HEK293 (cell line): ENCODE measurements around the gene EXOSC2.

ENCODE experiments used
- CTCF ChIA-PET: fragments of 350-600 bp; formaldehyde crosslinking; extraction: SDS; loops from one replicate; lab custom pipeline; 2021; ENCODE audit warnings: antibody characterized with exemption; lab: Yijun Ruan, JAX
- POLR2A ChIA-PET: fragments of 300-600 bp; formaldehyde crosslinking; extraction: SDS; loops from one replicate; lab custom pipeline; 2020; ENCODE audit warnings: antibody characterized with exemption, inconsistent platforms; lab: Yijun Ruan, JAX
- H3K27ac ChIP-seq: fragments of 200-500 bp; sonication (Bioruptor generic); 2 replicates; pipeline ENCODE4 v1.5.1; 2014; ENCODE audit warnings: low read depth, low read length, control low read depth, inconsistent platforms; ENCODE audit errors: extremely low read depth
- H3K36me3 ChIP-seq, 2 experiments: fragments of 200-500 bp in 1 of 2; sonication (Bioruptor generic) in 1 of 2; 1 replicate in 1 of 2; 2 replicates in 1 of 2; pipeline ENCODE4 v1.5.1; 2014 to 2017; ENCODE audit warnings: inconsistent platforms in 2 of 2, low read length in 2 of 2; ENCODE audit not compliant: control insufficient read depth in 2 of 2, insufficient read depth in 1 of 2
- H3K4me1 ChIP-seq: fragments of 200-500 bp; sonication (Bioruptor generic); 2 replicates; pipeline ENCODE4 v1.5.1; 2014; ENCODE audit warnings: mild to moderate bottlenecking, low read length, inconsistent platforms; ENCODE audit not compliant: control insufficient read depth, insufficient read depth
- H3K4me3 ChIP-seq: 2 replicates; pipeline ENCODE4 v1.5.1; 2011; ENCODE audit warnings: low read depth, mild to moderate bottlenecking, control low read depth, low read length, moderate library complexity
- H3K9me3 ChIP-seq: fragments of 200-500 bp; sonication (Bioruptor generic); 2 replicates; pipeline ENCODE4 v1.5.1; 2014; ENCODE audit warnings: low read depth, low read length, inconsistent platforms; ENCODE audit not compliant: control insufficient read depth, insufficient read depth
- SALL2 ChIP-seq: fragments of 450-650 bp; formaldehyde crosslinking; IDR thresholded peaks from 2 replicates; pipeline ENCODE4 v1.5.0; 2017; ENCODE audit warnings: missing biosample characterization, mild to moderate bottlenecking, missing genetic modification characterization, borderline replicate concordance
- SCRT2 ChIP-seq: fragments of 450-650 bp; formaldehyde crosslinking; IDR thresholded peaks from 2 replicates; pipeline ENCODE4 v1.5.1; 2016; ENCODE audit warnings: missing biosample characterization, missing genetic modification characterization
- SETDB1 ChIP-seq: IDR thresholded peaks from one replicate; pipeline ENCODE4 v1.6.1; 2017; ENCODE audit warnings: mild to moderate bottlenecking, low read length, moderate library complexity, mixed read lengths; ENCODE audit not compliant: insufficient read length
- YY1 ChIP-seq: fragments of 450-650 bp; formaldehyde crosslinking; IDR thresholded peaks from 2 replicates; pipeline ENCODE4 v1.5.1; 2018; ENCODE audit warnings: missing biosample characterization, missing genetic modification characterization
- ZNF10 ChIP-seq: fragments of 450-650 bp; formaldehyde crosslinking; IDR thresholded peaks from 2 replicates; pipeline ENCODE4 v1.5.1; 2017; ENCODE audit warnings: missing biosample characterization, missing genetic modification characterization
- ZNF121 ChIP-seq: fragments of 450-650 bp; formaldehyde crosslinking; IDR thresholded peaks from 2 replicates; pipeline ENCODE4 v1.5.1; 2016; ENCODE audit warnings: missing biosample characterization, missing genetic modification characterization
- ZNF175 ChIP-seq: fragments of 450-650 bp; formaldehyde crosslinking; IDR thresholded peaks from 2 replicates; pipeline ENCODE4 v1.5.1; 2016; ENCODE audit warnings: missing biosample characterization, missing genetic modification characterization
- ZNF2 ChIP-seq: fragments of 450-650 bp; formaldehyde crosslinking; IDR thresholded peaks from 2 replicates; pipeline ENCODE4 v1.5.1; 2016; ENCODE audit warnings: missing biosample characterization, missing genetic modification characterization
- ZNF350 ChIP-seq: fragments of 450-650 bp; formaldehyde crosslinking; IDR thresholded peaks from 2 replicates; pipeline ENCODE4 v1.5.0; 2017; ENCODE audit warnings: missing biosample characterization, mild to moderate bottlenecking, missing genetic modification characterization
- ZNF529 ChIP-seq: fragments of 450-650 bp; formaldehyde crosslinking; IDR thresholded peaks from 2 replicates; pipeline ENCODE4 v1.5.1; 2017; ENCODE audit warnings: missing genetic modification characterization, missing biosample characterization; ENCODE audit not compliant: insufficient replicate concordance
- ZNF558 ChIP-seq: fragments of 450-650 bp; formaldehyde crosslinking; IDR thresholded peaks from 2 replicates; pipeline ENCODE4 v1.5.1; 2016; ENCODE audit warnings: missing biosample characterization, missing genetic modification characterization
- ZNF654 ChIP-seq: fragments of 450-650 bp; formaldehyde crosslinking; IDR thresholded peaks from 2 replicates; pipeline ENCODE4 v1.5.1; 2016; ENCODE audit warnings: low read depth, missing biosample characterization, missing genetic modification characterization
- ZNF670 ChIP-seq: fragments of 450-650 bp; formaldehyde crosslinking; IDR thresholded peaks from 2 replicates; pipeline ENCODE4 v1.5.1; 2016; ENCODE audit warnings: missing biosample characterization, missing genetic modification characterization, low read depth
- ZNF830 ChIP-seq: fragments of 450-650 bp; IDR thresholded peaks from 2 replicates; pipeline ENCODE4 v1.5.0; 2018; ENCODE audit warnings: missing biosample characterization, missing genetic modification characterization, low read depth, mild to moderate bottlenecking, moderate library complexity
- ZNF843 ChIP-seq: fragments of 450-650 bp; formaldehyde crosslinking; IDR thresholded peaks from 2 replicates; pipeline ENCODE4 v1.5.1; 2016; ENCODE audit warnings: missing biosample characterization, missing genetic modification characterization
- TF ChIP-seq, protein P1 (sequence below): fragments of 450-650 bp; formaldehyde crosslinking; IDR thresholded peaks from 2 replicates; pipeline ENCODE4 v1.5.1; 2017; ENCODE audit warnings: missing biosample characterization, mild to moderate bottlenecking, missing genetic modification characterization, moderate library complexity
- TF ChIP-seq, protein P2 (sequence below): fragments of 450-650 bp; formaldehyde crosslinking; IDR thresholded peaks from 2 replicates; pipeline ENCODE4 v1.5.1; 2016; ENCODE audit warnings: missing biosample characterization, missing genetic modification characterization
- TF ChIP-seq, protein P3 (sequence below): fragments of 450-650 bp; formaldehyde crosslinking; IDR thresholded peaks from 2 replicates; pipeline ENCODE4 v1.5.1; 2016; ENCODE audit warnings: missing biosample characterization, missing genetic modification characterization
- TF ChIP-seq, protein P4 (sequence below): fragments of 450-650 bp; formaldehyde crosslinking; IDR thresholded peaks from 2 replicates; pipeline ENCODE4 v1.5.1; 2016; ENCODE audit warnings: missing biosample characterization, missing genetic modification characterization
- TF ChIP-seq, protein P5 (sequence below): fragments of 450-650 bp; formaldehyde crosslinking; IDR thresholded peaks from 2 replicates; pipeline ENCODE4 v1.5.1; 2016; ENCODE audit warnings: missing biosample characterization, missing genetic modification characterization
- TF ChIP-seq, protein P6 (sequence below): fragments of 450-650 bp; formaldehyde crosslinking; IDR thresholded peaks from 2 replicates; pipeline ENCODE4 v1.5.1; 2016; ENCODE audit warnings: missing biosample characterization, missing genetic modification characterization
- TF ChIP-seq, protein P7 (sequence below): IDR thresholded peaks from 2 replicates; pipeline ENCODE4 v1.6.1; 2011; ENCODE audit warnings: mild to moderate bottlenecking, low read depth, low read length, borderline replicate concordance
- TF ChIP-seq, protein P8 (sequence below): sonication (generic); formaldehyde crosslinking; IDR thresholded peaks from 2 replicates; pipeline ENCODE4 v1.8.1; 2022; ENCODE audit warnings: mild to moderate bottlenecking, moderate library complexity, missing genetic modification reagents

EXOSC2 gene

DNA sequence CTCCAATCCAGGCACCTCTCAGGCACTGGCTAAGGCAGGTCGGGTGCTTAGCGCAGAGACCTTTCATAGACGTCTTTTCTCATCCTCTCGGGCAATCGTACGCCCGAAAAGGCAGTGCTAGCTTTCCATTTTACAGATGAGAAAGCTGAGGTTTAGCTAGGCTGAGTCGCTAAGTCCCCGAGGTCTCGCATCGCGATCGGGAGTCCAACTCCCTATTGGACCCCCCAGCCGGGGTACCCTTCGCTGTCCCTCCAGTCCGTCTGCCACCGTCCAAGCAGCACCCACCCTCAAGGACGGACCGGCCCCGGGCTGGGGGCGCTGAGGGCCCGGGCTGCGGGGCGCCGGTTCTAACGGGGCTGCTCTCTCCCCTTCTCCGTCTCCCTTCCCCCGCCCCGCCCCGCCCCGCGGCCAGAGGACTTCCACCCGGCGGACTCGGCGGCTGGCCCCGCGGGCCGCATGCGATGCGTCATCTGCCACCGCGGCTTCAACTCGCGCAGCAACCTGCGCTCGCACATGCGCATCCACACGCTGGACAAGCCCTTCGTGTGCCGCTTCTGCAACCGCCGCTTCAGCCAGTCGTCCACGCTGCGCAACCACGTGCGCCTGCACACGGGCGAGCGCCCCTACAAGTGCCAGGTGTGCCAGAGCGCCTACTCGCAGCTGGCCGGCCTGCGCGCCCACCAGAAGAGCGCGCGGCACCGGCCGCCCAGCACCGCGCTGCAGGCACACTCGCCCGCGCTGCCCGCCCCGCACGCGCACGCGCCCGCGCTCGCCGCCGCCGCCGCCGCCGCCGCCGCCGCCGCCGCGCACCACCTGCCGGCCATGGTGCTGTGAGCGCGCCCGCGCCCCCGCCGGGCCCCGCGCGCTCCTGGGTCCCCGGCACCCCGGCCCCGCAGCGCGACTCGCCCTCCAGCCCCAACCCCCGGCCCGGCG, 12.5 kb upstream of the EXOSC2 start (continued):
- TF ChIP-seq, protein P1, sequence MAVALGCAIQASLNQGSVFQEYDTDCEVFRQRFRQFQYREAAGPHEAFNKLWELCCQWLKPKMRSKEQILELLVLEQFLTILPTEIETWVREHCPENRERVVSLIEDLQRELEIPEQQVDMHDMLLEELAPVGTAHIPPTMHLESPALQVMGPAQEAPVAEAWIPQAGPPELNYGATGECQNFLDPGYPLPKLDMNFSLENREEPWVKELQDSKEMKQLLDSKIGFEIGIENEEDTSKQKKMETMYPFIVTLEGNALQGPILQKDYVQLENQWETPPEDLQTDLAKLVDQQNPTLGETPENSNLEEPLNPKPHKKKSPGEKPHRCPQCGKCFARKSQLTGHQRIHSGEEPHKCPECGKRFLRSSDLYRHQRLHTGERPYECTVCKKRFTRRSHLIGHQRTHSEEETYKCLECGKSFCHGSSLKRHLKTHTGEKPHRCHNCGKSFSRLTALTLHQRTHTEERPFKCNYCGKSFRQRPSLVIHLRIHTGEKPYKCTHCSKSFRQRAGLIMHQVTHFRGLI: 0 out of 2 replicates have a peak, but pooled peaks have one; percentile 20

DNA sequence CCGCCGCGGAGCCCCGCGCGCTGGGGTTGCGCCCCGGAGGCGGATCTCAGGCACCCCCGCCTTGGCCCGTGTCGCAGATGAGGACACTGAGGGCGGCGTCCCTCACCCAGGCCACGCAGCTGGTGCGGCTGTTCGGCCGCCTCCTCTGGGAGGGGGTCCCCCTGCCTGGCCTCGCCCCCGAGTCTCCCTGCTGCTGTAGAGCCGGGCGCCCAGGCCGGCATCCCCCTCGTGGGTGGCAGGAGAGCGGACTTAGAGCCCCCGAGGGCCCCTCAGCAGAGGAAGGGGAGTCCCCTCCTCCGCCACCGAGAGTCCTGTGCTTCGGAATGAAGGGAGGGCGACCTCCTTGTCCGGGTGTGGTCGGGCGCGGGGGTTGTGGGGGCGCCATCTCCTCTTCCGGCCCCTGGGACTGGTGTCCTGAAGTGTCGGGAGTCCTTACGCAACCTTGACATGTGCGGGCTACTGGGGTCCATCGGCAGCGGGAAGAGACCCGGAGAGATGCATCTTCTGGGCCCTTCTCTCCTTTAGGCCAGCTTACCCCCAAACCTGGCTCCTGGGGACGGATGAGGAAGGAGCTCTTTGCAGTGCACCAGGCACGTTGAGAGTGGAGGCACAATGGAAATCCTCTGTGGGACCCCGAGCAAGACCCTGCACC, 11.7 kb upstream of the EXOSC2 start:
- H3K9me3 ChIP-seq: no peaks in the 10 kb centered on the region
- H3K4me1 ChIP-seq: no peaks in the 10 kb centered on the region; the same call in 1 of the 2 replicates
- H3K36me3 ChIP-seq: no peaks in the 10 kb centered on the region
- POLR2A ChIA-PET: interaction anchor here (1.9 to 3.1 kb wide), 2 partner anchors 11 to 219 kb away, joined by 7 to 10 read pairs; partner anchors contain the start of gene EXOSC2
- H3K4me3 ChIP-seq: peak overlapping the region; percentile 53
- CTCF ChIA-PET: interaction anchor here (0.6 to 15.8 kb wide), 32 partner anchors 8 to 259 kb away, joined by 3 to 305 read pairs (median 4); partner anchors contain the start of gene EXOSC2
- no peak overlapping the region; the same call in 1 of the 2 replicates for H3K27ac ChIP-seq
- TF ChIP-seq, protein P2, sequence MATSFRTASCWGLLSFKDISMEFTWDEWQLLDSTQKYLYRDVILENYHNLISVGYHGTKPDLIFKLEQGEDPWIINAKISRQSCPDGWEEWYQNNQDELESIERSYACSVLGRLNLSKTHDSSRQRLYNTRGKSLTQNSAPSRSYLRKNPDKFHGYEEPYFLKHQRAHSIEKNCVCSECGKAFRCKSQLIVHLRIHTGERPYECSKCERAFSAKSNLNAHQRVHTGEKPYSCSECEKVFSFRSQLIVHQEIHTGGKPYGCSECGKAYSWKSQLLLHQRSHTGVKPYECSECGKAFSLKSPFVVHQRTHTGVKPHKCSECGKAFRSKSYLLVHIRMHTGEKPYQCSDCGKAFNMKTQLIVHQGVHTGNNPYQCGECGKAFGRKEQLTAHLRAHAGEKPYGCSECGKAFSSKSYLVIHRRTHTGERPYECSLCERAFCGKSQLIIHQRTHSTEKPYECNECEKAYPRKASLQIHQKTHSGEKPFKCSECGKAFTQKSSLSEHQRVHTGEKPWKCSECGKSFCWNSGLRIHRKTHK (tag by site-specific recombination): no peak
- TF ChIP-seq SCRT2 (tag by site-specific recombination) (no peak), ZNF830 (no peak), ZNF670 (tag by site-specific recombination) (no peak), SALL2 (no peak), SETDB1 (no peak), ZNF654 (tag by site-specific recombination) (no peak), ZNF843 (tag by site-specific recombination) (no peak), ZNF121 (no peak), ZNF350 (no peak), ZNF558 (tag by site-specific recombination) (no peak), ZNF529 (tag by site-specific recombination) (no peak), ZNF2 (tag by site-specific recombination) (no peak), ZNF10 (tag by site-specific recombination) (no peak; the same call in 1 of the 2 replicates), YY1 (tag by site-specific recombination) (no peak), ZNF175 (no peak)
- TF ChIP-seq, protein P3, sequence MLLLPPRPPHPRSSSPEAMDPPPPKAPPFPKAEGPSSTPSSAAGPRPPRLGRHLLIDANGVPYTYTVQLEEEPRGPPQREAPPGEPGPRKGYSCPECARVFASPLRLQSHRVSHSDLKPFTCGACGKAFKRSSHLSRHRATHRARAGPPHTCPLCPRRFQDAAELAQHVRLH (tag by site-specific recombination): no peak
- TF ChIP-seq, protein P4, sequence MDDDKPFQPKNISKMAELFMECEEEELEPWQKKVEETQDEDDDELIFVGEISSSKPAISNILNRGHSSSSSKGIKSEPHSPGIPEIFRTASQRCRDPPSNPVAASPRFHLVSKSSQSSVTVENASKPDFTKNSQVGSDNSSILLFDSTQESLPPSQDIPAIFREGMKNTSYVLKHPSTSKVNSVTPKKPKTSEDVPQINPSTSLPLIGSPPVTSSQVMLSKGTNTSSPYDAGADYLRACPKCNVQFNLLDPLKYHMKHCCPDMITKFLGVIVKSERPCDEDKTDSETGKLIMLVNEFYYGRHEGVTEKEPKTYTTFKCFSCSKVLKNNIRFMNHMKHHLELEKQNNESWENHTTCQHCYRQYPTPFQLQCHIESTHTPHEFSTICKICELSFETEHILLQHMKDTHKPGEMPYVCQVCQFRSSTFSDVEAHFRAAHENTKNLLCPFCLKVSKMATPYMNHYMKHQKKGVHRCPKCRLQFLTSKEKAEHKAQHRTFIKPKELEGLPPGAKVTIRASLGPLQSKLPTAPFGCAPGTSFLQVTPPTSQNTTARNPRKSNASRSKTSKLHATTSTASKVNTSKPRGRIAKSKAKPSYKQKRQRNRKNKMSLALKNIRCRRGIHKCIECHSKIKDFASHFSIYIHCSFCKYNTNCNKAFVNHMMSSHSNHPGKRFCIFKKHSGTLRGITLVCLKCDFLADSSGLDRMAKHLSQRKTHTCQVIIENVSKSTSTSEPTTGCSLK (tag by site-specific recombination): no peak
- TF ChIP-seq, protein P5, sequence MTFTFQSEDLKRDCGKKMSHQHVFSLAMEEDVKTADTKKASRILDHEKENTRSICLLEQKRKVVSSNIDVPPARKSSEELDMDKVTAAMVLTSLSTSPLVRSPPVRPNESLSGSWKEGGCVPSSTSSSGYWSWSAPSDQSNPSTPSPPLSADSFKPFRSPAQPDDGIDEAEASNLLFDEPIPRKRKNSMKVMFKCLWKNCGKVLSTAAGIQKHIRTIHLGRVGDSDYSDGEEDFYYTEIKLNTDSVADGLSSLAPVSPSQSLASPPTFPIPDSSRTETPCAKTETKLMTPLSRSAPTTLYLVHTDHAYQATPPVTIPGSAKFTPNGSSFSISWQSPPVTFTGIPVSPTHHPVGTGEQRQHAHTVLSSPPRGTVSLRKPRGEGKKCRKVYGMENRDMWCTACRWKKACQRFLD (tag by site-specific recombination): no peak
- TF ChIP-seq, protein P6, sequence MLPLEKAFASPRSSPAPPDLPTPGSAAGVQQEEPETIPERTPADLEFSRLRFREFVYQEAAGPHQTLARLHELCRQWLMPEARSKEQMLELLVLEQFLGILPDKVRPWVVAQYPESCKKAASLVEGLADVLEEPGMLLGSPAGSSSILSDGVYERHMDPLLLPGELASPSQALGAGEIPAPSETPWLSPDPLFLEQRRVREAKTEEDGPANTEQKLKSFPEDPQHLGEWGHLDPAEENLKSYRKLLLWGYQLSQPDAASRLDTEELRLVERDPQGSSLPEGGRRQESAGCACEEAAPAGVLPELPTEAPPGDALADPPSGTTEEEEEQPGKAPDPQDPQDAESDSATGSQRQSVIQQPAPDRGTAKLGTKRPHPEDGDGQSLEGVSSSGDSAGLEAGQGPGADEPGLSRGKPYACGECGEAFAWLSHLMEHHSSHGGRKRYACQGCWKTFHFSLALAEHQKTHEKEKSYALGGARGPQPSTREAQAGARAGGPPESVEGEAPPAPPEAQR (tag by site-specific recombination): no peak
- TF ChIP-seq, protein P7, sequence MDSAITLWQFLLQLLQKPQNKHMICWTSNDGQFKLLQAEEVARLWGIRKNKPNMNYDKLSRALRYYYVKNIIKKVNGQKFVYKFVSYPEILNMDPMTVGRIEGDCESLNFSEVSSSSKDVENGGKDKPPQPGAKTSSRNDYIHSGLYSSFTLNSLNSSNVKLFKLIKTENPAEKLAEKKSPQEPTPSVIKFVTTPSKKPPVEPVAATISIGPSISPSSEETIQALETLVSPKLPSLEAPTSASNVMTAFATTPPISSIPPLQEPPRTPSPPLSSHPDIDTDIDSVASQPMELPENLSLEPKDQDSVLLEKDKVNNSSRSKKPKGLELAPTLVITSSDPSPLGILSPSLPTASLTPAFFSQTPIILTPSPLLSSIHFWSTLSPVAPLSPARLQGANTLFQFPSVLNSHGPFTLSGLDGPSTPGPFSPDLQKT: no peak
- TF ChIP-seq, protein P8, sequence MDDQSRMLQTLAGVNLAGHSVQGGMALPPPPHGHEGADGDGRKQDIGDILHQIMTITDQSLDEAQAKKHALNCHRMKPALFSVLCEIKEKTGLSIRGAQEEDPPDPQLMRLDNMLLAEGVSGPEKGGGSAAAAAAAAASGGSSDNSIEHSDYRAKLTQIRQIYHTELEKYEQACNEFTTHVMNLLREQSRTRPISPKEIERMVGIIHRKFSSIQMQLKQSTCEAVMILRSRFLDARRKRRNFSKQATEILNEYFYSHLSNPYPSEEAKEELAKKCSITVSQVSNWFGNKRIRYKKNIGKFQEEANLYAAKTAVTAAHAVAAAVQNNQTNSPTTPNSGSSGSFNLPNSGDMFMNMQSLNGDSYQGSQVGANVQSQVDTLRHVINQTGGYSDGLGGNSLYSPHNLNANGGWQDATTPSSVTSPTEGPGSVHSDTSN (CRISPR knock-in tag): no peak
